GM19397 (cell line): ENCODE measurements around the gene ILDR1.

ENCODE experiments used
- ATAC-seq: cut with Tn5 transposase; IDR thresholded peaks from one replicate; pipeline ENCODE4 v1.9.1; 2021; ENCODE audit warnings: mild to moderate bottlenecking, moderate library complexity; ENCODE audit not compliant: unreplicated experiment

ILDR1 gene

DNA sequence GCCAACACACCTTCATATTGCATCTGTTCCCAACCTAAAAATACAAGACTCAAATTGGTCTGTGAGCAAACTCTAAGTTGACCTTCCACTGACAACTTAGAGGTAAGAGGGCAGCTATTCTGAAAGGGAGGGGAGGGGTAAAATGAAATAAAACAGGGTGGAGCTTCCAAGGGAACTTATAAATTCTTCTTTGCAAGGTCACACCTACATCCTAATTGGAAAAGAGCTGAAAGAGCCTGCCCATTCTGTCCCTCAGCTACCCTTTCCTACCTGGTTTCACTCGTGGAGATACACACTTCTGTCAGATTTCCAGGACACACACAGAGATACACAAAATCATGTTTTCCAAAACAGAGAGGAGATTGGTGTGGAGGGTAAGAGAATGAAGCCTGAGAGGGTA, 1.0 kb downstream of the ILDR1 start:
- ATAC-seq, result no peak

DNA sequence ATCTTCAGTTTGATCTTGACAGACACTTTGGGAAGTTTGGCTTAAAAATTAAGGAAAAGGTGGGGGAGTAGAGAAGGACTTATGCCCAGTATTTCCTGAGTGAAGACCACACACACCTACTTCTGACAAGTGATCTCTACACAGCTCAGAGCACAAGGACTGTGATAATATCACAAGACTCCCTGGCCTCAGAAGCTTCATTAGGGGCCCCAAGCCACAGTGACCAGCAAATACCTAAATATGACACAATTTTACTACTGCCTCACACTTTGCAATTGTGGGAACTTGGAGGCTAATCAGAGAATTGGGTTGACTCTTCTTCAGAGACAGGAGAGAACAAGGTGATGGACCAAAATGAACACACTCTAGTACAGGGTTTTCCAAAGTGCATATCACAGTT, 2.6 kb downstream of the ILDR1 start:
- no peak for ATAC-seq

DNA sequence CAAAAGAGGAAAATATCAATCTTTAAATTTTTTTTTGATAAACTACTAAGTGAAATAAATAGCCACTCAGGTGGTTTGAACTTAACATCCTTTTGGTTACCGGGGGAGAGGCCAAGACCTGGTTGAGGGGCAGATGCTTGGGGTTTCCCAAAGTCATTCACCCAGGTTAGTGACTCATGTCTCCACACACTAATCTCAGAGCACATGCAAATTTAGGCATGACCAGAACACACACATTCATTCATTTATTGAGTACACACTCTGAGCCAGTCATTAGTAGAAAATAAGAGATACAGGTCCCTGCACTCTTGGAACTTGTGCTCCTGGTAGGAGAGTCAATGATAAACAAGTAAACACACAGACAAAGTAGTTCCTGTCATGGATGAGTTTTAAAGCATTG, 7.3 kb downstream of the ILDR1 start:
- ATAC-seq, result peak; percentile 84

DNA sequence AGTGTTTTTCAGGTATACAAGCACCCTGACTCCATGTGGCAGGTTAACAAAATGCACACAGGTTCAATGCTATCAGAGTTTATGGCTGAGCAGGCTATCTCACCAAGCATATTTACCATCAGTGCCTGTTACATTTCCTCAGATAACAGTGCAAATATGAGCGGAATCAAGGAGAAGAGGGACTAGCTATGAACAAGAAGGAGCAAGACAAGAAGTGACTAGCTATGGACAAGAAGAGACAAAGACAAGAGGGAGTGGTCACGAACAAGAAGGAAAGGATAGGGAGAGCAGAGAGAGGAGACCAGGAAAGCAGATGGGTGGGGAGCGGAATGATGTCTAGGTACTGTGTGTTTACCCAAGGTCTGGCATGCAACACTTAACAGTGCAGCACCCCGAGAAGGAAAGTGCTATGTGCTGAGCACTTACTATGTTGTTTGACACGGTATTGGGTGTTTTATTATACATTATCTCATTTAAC, 8.6 kb downstream of the ILDR1 start:
- no peak for ATAC-seq

DNA sequence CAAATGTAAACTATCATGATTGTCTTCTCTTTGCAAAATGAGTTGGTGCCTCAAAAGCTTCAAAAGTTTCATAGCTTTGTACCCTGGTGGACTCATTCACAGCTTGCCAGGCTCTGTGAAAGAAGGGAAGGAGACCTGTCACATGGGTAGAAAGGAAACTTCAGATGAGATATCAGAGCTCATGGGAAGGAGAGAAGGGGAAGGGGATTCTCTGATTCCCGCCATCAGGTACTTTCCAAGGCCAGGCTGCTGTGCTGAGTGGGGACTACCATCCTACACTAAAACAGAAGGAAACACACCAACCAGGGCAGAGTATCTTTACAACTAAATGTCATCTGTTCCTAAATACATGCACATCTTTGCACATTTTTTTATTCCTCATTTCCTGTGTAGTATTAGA, 9.2 kb downstream of the ILDR1 start:
- no peak for ATAC-seq

DNA sequence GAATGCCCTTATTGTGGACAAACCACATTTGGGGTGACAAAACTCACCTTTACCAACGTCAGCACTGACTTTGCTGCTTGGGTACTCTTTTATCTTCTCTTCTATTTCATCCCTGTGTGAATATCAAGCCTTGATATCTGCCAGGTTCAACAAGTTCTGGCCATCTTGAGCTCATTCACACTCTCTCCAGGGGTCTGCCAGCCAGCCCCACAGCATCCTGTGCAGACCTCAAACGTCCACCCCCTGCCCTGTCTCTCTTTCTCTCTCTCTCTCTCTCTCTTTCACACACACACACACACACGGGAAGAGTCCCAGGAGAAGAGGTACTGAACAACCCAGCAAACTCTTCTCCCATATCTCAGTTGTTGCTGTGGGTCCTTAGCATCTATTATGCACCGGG, 10.7 kb downstream of the ILDR1 start:
- ATAC-seq, result no peak

DNA sequence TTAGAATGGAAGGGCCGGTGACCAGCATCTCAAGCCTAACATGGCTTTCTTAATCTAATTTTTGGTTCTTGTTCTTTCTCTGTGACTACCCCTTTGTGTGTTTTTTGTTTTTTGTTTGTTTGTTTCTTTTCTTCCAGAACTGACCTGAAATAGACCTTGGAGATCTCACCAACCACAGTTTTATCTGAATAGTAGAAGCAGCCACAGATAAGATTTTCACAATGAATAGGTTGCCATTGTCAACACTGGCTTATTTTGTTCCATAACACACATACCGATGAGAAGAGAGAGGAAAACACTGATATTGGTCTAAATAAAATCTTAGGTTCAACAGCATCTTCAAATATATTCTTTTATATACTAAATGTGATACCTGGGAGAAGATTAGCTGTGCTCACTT, 11.5 kb downstream of the ILDR1 start:
- no peak for ATAC-seq

DNA sequence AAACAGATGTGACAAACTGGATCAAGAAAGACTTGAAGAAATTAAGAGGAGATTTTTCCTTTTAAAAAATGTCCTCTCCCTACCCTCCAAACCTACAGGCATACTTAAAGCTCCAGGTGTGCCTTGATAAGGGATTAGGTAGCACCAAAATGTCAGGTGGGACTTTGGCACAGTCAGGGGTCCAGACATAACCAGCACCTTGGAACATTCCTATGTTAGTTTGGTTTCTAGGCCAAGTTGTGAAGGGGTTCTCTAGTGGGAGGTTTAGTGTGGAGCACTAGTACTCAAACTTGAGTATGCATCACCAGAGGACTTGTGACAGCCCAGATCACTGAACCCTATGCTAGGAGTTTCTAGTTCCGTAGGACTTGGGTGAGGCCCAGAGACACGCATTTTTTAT, 13.9 kb downstream of the ILDR1 start:
- ATAC-seq, result no peak

DNA sequence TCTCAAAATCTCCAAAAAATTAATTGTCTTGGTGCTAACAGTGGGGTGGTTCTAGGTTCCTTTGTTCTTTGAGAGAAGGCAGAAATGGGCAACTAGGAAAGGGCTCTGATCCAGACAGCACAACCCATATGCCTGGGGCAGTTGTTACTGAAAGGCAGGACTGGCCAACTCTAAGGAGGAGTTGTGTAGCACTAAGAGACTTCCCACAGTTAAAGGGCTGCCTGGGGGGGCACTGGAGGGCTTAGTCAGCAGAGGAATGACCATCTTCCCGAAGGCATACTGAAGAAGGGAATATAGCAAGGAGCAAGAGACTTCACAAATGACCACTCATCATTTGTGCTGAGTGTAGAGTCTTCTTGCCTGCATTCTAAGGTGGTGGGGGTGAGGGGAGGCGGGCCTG, 15.8 kb downstream of the ILDR1 start:
- no peak for ATAC-seq

DNA sequence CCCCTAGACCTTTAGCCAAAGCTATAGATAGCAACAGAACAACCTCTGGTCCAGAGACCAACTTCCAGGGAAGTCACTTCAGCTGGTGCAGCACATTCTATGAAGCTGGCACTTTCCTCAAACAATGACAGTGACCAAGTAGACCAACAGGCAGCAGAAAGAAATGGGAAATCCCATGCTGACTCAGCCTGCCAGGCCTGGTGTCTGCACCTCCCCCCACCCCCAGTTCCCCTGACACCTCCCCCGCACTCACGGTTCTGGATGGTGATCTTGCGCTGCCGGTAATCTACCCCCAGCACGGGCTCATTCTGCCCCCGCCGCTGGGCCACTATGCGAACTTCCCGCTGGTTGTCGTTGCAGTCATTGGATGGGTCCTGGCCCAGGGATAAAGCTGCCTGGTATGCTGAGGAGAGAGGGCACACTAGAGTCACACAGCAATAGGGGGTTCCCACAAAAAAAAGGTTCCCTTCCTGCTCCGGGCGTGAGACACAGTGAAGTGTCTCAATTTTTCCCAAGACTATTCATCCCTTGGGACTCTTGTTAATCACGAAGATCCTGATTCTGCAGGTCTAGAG, 17.0 kb downstream of the ILDR1 start:
- ATAC-seq, result no peak

DNA sequence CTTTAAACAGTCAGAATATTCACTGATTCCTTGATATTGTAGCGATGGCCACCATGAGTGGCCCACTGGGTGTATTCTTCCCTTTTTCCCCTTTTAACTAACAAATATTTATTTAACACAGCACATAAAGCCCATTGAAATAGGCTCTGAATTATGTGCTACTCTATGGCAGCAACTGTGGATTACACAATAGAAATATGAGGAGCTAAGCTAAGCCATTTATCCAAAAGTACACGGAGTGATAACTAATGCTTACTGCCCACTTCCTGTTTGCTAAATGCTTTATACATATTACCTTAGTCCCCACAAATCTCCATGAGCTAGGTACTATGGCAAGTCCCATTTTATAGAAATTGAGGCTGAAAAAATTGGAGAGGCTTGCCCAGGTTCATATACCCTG, 17.9 kb downstream of the ILDR1 start:
- ATAC-seq, result no peak

DNA sequence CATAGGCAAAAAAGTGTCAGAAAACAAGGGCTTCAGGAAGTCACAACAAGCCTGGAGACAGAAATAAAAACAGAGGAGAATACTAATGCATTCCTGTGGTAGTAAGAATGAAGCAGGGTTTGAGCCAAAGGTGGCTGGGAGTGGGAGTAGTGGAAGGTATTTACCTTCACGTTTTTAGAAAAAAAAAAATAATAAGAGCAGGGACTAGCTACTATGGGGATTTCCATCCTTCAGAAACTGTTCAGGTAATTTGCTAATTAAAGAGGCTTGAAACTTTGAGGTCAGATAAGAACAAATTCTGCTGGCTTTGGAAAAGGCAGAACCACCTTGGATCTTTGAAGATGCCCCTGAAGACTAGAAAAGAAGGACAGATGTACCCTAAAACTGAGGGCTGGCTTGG, 18.4 kb downstream of the ILDR1 start:
- ATAC-seq, result no peak

DNA sequence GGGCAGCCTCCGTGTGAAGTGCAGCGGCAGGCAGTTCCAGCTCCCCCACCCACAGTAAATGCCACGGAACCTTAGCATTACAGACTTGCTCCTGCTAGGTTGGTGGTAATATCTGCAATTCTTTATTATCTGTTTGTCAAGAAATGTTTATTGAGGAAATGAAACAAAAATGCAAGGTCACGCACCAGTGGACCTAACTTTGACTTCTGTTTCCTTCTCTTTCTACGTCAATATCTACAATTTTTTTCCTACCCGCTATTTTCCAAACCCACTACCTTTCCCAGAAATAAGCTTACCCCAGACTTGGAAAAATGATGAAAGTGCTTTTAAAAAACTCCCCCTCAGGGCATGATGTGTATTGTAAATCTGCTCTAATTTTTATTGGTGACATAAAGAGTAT, 18.9 kb downstream of the ILDR1 start:
- no peak for ATAC-seq

DNA sequence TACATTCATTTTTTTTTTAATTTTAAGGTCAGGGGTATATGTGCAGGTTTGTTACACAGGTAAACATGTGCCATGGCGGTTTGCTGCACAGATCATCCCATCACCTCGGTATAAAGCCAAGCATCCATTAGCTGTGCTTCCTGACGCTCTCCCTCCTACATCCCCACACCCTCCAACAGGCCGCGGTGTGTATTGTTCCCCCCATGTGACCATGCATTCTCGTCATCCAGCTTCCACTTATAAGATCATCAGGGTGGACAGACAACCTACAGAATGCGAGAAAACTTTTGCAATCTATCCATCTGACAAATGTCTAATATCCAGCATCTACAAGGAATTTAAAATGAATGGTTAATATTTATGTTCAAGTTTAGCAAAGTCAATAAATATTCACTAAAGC, 19.4 kb downstream of the ILDR1 start:
- ATAC-seq, result no peak

DNA sequence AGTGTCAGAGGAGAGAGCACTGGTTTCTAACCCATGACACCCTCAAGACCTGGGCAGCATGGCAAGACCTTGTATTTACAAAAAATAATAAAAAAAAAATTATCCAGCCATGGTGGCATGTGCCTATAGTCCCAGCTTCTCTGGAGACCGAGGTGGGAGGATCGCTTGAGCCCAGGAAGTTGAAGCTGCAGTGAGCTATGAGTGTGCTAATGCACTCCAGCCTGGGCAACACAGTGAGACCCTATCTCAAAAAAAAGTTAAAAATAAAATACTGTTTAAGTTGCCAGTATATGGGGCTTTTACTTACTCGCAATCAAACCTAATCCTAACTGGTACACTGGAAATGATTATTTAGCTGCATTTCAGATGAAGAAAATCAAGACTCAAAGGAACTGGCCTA, 20.2 kb downstream of the ILDR1 start:
- no peak for ATAC-seq

DNA sequence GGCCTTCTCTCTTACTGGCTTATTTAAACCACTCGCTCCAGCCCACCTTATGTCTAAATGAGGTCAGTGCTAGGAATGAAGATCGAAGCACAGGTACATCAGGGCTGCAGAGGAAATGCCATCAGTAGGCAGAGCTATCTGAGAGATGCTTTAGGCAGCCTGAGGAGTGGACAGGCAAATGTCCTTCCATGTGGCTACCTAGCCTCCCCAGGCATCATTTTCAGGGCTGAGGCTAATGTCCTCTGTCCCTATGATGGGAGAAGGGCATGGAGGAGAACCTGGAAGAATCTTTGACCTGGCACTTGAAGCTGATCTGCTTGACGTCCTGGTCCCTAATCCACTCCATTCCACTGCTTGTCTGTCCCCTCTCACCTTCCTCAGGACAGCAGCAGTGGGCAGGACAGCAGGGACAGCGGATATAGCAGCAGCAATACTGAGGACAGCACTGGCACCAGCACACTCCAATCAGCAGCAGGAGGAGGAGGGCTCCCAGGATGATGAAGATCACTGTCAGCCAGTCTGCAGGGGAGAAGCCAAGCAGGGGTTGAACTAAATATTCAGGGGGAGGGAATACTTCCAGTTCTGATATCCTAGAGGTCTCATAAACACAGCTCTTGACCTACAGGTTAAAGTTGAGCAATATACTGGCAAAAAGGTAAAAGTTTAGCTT, 21.0 kb downstream of the ILDR1 start:
- ATAC-seq, result no peak

DNA sequence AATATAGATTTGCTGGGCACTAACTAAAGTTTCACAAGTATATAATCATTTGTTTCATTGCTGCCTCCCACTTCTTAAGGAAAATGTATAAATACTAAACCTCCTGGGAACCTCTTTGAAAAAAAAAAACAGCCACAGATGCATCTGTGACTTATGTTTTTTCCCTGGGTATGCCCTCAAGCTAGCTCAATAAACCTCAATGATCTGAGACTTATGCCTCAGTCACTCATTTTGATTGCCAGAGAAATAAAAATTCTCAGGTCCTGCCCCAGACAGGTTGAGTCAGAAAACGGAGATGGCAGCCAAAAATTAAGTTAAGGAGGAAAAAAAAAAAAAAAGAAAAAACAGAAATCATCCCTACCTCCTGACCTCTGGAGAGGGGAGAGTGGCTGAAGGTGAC, 22.1 kb downstream of the ILDR1 start:
- no peak for ATAC-seq

DNA sequence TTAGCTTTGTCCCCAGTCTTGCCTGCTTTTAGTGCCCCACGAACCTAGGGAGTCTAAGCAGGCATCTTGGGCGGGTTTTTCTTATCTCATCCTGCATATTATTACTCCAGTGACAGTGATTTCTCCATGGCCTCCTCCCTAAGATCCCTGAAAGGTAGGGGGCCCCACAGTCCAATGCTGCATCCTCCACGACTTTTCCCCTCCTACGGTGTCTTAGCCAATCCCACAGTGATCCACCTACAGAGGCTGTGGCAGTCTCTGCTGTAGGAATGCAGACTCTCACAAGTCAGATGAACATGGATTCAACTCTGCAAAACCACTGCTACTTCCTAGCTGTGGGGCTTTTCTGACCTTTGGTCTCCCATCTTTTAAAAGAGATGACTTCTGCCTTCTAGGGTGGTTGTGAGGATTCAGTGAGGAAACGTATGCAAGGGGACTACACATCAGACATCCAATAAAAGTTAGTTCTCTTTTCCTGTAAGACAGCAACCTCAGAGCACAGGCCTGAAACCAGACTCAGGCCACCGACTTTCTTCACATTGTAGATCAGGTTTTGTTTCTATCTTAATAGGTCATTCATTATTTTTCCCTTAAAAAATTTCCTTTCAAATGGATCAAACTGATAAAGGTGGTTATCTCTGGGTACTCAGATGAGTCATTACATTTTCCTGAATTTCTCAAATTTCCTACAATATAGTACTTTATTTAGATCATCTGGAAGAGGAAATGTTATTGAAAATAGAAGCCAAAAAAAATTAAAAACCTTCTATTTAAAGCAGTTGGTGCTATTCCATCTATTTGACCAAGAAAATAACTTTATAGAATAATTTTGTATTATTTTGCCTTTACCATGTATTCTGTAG, 23.2 kb downstream of the ILDR1 start:
- no peak for ATAC-seq

DNA sequence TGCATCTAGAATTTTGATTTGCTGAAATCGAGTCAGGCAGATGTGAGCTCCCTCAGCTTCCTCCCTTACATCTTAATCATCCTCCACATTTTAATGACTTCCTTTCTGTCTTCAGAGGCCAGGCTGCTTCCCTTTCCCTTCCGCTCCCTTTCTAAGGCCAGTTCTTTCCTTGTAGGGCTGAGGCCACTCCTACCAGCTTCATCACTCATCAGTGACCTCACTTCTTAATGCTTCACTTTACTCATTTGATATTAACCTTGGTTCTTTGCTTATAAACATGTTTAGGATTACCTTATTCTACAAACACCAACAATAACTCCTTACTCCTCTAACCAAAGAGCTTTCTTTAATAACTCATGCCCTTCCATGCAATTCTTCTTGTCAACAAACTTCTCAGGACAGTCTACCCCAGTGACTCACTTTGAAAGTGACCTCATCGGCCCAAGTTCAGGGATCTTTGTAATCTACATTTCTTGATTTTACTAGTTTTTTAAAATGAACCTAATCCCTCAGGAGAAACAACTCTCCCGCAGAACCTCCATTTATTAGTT, 23.9 kb downstream of the ILDR1 start:
- no peak for ATAC-seq

DNA sequence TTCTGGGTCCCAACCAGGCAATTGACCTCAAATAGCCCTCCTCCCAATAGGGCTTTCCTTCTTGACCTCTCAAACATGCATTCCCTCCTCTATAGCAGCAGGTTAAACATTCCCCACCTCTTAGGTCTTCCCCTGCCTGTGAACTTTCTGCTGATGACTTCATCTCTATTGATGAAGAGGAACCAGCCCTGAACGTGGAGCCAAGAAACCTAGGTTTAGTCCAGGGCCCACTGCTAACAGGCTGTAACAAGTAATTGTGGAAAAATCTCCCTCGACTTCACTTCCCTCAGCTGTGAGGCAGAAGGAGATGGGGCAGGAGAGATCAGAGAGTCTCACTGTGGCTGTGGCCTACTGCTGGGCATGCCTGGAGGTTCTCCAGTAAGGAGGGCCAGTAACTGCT, 24.7 kb downstream of the ILDR1 start:
- no peak for ATAC-seq

DNA sequence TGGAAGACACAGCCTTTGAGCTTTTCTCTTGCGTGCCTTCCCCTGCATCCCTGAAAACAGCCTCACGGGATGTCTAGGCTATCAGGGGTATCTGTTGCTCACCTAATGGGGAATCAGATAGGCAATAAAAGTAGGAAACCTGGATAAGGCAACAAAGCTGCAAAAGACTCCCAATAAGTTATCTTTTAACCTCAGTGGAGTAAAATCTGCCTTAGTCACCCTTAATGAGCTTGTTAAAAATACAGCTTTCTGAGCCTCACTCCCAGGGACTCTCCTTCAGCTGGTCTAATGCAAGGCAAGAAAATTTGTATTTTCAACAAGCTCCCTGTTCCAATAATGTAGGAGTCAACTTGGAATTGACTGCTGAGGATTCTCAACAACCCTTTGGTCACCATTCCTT, 25.6 kb downstream of the ILDR1 start:
- no peak for ATAC-seq
